Gastroesophageal sphincter (tissue), 3 donors: ENCODE results near the gene ECEL1.

ENCODE experiments used
- EP300 ChIP-seq: sonication (generic); formaldehyde crosslinking; IDR thresholded peaks from one replicate; pipeline ENCODE4 v1.6.1; 2017; ENCODE audit warnings: antibody characterized with exemption, mild to moderate bottlenecking
- POLR2AphosphoS5 ChIP-seq: sonication (generic); formaldehyde crosslinking; IDR thresholded peaks from one replicate; pipeline ENCODE4 v1.6.1; 2017; ENCODE audit warnings: antibody characterized with exemption
- TF ChIP-seq, protein P1 (sequence below), 4 experiments: fragments of 200-600 bp in 2 of 4; fragments of 450-650 bp in 2 of 4; sonication (generic) in 1 of 4; IDR thresholded peaks; one replicate each; pipeline ENCODE4 v1.5.1; 2017 to 2019; ENCODE audit warnings: antibody characterized with exemption in 4 of 4, mild to moderate bottlenecking in 2 of 4, moderate library complexity in 2 of 4

DNA sequence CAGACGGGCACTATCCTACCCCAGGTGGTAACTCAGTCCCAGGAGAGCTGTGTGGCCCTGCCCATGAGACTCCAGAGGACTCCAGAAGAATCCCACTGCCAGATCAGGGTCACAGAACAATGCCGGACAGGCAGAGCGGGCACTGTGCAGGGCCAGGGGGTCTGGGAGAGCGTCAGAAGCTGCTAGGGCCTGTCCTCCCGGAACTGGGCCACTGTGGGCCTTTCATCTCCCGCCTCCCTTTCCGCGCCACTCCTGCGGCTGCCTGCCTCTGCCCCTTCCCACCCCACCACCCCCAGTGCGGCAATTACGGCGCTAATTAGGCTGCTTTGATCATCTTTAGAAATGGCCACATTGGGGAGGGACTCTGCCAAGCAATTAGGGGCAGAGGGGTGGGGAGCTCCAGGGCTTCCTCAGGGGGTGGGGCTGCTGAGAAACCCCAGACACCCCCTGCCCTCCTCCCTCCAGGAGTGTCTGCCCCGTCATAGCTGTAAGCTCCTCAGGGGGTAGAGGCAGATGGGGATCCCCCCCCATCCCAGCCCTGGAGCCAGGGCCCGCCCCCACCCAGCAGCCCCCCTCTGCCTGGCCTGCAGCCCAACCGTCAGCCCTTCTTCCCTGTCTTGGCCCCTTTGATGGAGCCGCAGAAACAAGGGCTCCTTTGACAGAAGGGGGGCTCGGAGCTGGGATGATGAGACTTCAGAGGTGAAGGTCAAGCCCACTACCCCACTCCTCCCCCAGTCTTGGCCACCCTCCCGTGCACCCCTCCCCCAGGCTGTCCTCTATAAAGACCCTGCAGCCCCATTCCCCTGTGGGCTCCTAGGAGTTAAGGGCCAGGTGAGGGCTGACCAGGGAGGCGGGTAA, 32.2 kb upstream of the ECEL1 start, which contains the start of gene PRSS56:
- TF ChIP-seq, protein P1, sequence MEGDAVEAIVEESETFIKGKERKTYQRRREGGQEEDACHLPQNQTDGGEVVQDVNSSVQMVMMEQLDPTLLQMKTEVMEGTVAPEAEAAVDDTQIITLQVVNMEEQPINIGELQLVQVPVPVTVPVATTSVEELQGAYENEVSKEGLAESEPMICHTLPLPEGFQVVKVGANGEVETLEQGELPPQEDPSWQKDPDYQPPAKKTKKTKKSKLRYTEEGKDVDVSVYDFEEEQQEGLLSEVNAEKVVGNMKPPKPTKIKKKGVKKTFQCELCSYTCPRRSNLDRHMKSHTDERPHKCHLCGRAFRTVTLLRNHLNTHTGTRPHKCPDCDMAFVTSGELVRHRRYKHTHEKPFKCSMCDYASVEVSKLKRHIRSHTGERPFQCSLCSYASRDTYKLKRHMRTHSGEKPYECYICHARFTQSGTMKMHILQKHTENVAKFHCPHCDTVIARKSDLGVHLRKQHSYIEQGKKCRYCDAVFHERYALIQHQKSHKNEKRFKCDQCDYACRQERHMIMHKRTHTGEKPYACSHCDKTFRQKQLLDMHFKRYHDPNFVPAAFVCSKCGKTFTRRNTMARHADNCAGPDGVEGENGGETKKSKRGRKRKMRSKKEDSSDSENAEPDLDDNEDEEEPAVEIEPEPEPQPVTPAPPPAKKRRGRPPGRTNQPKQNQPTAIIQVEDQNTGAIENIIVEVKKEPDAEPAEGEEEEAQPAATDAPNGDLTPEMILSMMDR (IDR thresholded peaks at IDR 0.05), result no peak
- TF ChIP-seq EP300 (no peak), POLR2AphosphoS5 (no peak)
